ENCODE data around the gene SEL1L.

The SEL1L gene

DNA sequence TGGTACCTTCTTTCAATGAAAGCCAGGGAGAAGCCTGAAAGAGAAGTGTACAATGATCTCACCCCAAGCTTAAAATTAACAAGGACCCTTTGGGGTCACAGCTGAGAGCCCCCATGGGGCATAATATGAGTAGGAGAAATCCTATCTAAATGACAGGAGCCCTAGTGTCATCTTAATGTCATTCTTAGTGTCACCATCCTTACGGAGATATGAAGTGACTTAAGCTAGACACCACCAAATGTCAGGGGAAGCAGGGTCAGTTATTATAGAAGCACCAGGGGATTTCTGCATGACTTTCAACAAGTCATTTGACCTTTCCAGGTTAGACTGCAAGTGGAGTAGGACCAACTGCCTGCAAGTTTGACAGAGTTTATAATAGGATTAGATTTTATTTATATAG, 104.6 kb downstream of the SEL1L start:
- DNase-seq = no peak
- H3K36me3 ChIP-seq = peaks cover 19% of the 10 kb centered on the region
- no peaks in the 10 kb centered on the region for H3K27me3 ChIP-seq
- TF ChIP-seq, protein P1, sequence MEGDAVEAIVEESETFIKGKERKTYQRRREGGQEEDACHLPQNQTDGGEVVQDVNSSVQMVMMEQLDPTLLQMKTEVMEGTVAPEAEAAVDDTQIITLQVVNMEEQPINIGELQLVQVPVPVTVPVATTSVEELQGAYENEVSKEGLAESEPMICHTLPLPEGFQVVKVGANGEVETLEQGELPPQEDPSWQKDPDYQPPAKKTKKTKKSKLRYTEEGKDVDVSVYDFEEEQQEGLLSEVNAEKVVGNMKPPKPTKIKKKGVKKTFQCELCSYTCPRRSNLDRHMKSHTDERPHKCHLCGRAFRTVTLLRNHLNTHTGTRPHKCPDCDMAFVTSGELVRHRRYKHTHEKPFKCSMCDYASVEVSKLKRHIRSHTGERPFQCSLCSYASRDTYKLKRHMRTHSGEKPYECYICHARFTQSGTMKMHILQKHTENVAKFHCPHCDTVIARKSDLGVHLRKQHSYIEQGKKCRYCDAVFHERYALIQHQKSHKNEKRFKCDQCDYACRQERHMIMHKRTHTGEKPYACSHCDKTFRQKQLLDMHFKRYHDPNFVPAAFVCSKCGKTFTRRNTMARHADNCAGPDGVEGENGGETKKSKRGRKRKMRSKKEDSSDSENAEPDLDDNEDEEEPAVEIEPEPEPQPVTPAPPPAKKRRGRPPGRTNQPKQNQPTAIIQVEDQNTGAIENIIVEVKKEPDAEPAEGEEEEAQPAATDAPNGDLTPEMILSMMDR (IDR thresholded peaks at IDR 0.05; ENCODE audit: low read depth, low read length) = no peak
- peaks cover 38% of the 10 kb centered on the region for H3K4me1 ChIP-seq
- H3K4me3 ChIP-seq (ENCODE audit: low read depth, low read length) = no peak overlapping the region
- no peaks in the 10 kb centered on the region for H3K9me3 ChIP-seq

DNA sequence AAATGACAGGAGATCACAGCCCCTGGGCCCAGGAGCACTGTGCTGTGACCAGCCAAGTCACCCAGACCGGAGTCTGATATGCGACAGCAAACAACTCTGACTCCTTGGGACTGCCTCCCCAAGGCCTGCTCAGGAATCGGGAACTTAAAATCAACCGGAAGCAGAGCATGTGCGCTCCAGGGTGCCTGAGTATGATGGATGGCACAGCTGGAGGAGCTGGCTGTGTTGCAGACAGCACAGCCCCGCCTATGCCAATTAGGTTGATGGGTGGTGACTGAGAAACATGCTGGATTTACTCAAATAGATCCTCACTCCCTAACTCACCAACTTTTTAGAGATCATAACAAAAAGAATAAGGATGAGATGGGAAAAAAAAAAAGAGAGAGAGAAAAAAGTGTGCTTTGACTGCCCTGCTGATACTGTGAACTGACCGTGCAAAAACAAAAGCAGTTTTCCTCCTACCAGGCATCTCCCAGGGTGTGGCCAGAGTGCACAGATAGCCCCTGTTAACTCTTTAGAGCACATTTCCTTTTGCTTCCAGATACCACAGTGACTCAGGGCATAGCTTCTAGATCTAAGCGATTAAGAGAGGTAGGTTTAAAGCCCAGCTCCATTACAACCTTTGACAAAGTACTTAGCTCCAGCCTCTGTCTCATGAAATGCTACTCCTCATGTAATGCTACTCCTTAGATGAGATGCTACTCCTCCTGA, 106.2 kb downstream of the SEL1L start:
- DNase-seq = peak; percentile 76
- H3K36me3 ChIP-seq = peaks cover 19% of the 10 kb centered on the region
- TF ChIP-seq, protein P1 (IDR thresholded peaks at IDR 0.05; ENCODE audit: low read depth, low read length) = no peak
- H3K4me1 ChIP-seq = peaks cover 41% of the 10 kb centered on the region
- H3K4me3 ChIP-seq (ENCODE audit: low read depth, low read length) = peak overlapping the region; percentile 40
- H3K9me3 ChIP-seq = no peaks in the 10 kb centered on the region
- H3K27me3 ChIP-seq = no peaks in the 10 kb centered on the region

DNA sequence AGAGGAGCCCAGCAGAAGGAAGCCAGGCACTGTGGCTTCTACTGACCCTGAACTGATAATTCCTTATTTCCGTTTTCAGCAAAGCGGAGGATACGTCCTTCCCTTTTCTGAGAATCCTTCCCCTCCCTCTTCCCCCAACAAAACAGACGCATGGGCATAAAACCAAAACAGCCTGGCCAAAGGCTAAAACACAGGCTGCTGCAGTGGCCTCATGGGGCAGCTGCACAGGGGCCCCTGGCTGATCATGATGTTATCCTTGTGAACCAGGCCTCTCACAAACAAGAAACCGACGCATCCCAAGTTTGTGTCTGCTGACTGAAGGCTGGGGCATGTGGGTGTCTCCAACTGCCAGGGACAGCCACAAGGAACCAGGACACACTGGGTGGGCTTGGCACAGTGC, 110.1 kb downstream of the SEL1L start:
- peak overlapping the region; percentile 7; the same call in 1 of the 2 replicates for H3K4me3 ChIP-seq (ENCODE audit: low read depth, low read length)
- peaks cover 35% of the 10 kb centered on the region for H3K4me1 ChIP-seq
- DNase-seq = peak; percentile 90
- H3K36me3 ChIP-seq = peaks cover 37% of the 10 kb centered on the region
- no peaks in the 10 kb centered on the region for H3K9me3 ChIP-seq
- no peaks in the 10 kb centered on the region for H3K27me3 ChIP-seq
- TF ChIP-seq, protein P1 (IDR thresholded peaks at IDR 0.05; ENCODE audit: low read depth, low read length) = no peak

All from BE2C (cell line).